ES-I3 (cell line): ENCODE data around the gene HEATR5B.

Experiments used
- H3K36me3 ChIP-seq: 2 replicates; pipeline ENCODE4 v1.6.1; 2013; ENCODE audit warnings: mild to moderate bottlenecking, low read length, control low read depth, moderate library complexity; ENCODE audit not compliant: insufficient read depth
- H3K4me1 ChIP-seq: 2 replicates; pipeline ENCODE4 v1.6.1; 2013; ENCODE audit warnings: mild to moderate bottlenecking, control low read depth, low read length; ENCODE audit not compliant: insufficient read depth
- H3K9ac ChIP-seq: 2 replicates; pipeline ENCODE4 v1.6.1; 2013; ENCODE audit warnings: low read depth, mild to moderate bottlenecking, low read length, moderate library complexity
- H3K9me3 ChIP-seq: 2 replicates; pipeline ENCODE4 v1.6.1; 2013; ENCODE audit warnings: mild to moderate bottlenecking, low read length, moderate library complexity; ENCODE audit not compliant: control insufficient read depth, insufficient read depth

HEATR5B gene

DNA sequence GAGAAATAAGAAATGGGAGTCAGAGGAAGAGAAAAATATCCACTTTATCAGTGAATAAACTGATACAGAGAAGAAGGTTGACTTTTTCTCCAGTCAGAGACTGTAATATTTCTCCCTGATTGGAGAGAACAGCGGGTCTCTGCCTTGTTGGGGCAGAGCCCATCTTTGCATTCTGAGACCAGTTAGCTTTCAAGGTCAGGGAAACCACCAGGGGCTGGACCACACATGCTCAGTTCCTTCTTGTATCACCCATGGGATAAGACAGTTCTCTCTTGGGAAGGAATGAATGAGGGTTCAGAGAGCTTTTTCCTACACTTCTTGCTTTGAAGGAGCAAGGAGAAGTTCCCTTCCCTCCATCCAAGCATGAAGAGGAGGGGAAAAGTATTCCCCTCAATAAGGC is 12.4 kb upstream of the HEATR5B start:
- peaks cover 3% of the 10 kb centered on the region; the same call in 1 of the 2 replicates for H3K36me3 ChIP-seq
- H3K4me1 ChIP-seq: no peaks in the 10 kb centered on the region
- H3K9ac ChIP-seq: no peak overlapping the region
- no peaks in the 10 kb centered on the region for H3K9me3 ChIP-seq

- H3K4me1 ChIP-seq: no peaks in the 10 kb centered on the region
- H3K9ac ChIP-seq: no peak overlapping the region
- no peaks in the 10 kb centered on the region for H3K9me3 ChIP-seq
- peaks cover 5% of the 10 kb centered on the region; the same call in 1 of the 2 replicates for H3K36me3 ChIP-seq
Measured at GRCh38 chr2:37091873-37092272, 7.7 kb upstream of the HEATR5B start.

DNA sequence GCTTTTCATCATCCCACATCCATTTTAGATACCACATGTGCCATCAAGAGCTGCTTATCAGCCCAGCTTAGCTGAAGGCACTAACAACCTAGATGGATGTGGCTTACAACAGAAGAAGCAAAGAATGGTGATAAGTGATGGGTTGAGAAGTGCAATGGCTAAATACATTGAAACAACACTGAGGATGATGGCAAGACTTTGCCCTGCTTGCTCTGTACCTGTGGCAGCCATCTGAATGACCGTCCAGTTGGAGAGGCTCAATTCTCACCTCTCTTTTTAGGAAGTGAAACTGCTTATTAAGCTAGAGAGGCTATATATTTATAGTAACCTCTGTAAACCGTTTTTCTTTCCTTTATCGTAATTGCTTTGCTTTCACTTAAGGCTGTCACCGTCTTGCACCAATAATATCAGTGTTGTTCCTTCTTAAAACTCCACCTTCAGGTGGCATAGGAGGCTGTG is 5.9 kb upstream of the HEATR5B start:
- Histone ChIP-seq H3K9me3 (no peaks in the 10 kb centered on the region), H3K36me3 (peaks cover 5% of the 10 kb centered on the region; the same call in 1 of the 2 replicates), H3K9ac (no peak overlapping the region), H3K4me1 (no peaks in the 10 kb centered on the region)

DNA sequence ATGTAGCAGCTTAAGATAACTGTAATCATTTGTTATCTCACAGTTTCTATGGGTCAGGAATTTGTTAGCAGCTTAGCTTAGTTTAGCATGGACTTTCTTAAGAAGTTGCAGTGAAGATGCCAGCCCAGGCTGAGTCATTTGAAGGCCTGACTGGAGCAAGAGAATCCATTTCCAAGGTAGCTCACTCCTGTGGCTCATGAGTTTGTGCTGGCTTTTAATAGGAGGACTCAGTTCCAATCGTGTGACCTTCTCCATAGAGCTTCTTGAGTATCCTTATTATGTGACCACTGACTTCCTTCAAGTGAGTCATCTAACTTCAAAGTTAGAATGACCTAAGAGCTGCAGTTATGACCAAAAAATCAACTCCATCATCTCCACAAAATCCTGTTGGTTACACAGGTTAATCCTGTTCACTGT is 1.6 kb upstream of the HEATR5B start:
- Histone ChIP-seq H3K36me3 (peaks cover 4% of the 10 kb centered on the region; the same call in 1 of the 2 replicates), H3K4me1 (no peaks in the 10 kb centered on the region), H3K9ac (no peak overlapping the region), H3K9me3 (no peaks in the 10 kb centered on the region)

GRCh38 chr2:37084797-37085196 is 625 bp upstream of the HEATR5B start:
- Histone ChIP-seq H3K9ac (peak overlapping the region; percentile 94; the same call in 1 of the 2 replicates), H3K36me3 (peaks cover 4% of the 10 kb centered on the region; the same call in 1 of the 2 replicates), H3K4me1 (no peaks in the 10 kb centered on the region), H3K9me3 (no peaks in the 10 kb centered on the region)

GRCh38 chr2:37080689-37081088 is 3.5 kb downstream of the HEATR5B start:
- H3K9ac ChIP-seq: no peak overlapping the region
- peaks cover 2% of the 10 kb centered on the region for H3K36me3 ChIP-seq

DNA sequence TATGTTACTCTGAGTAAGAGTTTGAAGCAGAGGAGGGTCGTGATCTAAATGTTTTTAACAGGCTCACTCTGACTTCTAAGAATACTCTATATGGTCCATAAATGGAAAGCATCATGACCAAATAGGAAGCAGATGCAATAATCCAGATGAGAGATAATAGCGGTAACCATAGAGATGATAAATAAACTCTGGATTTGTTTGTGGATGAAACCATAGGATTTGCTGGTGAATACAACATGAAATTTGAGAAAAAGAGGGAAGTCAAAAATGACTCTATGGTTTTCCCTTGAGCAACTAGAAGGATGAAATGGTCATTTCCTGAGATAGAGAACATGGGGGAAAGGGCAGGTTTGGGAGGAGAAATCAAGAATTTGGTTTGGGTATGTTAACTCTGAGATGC is 3.9 kb downstream of the HEATR5B start:
- peaks cover 2% of the 10 kb centered on the region for H3K36me3 ChIP-seq
- H3K9me3 ChIP-seq: no peaks in the 10 kb centered on the region
- no peaks in the 10 kb centered on the region for H3K4me1 ChIP-seq
- no peak overlapping the region for H3K9ac ChIP-seq

More at GRCh38 chr2:37080689-37081088, 3.5 kb downstream of the HEATR5B start:
- H3K9me3 ChIP-seq: no peaks in the 10 kb centered on the region
- H3K4me1 ChIP-seq: no peaks in the 10 kb centered on the region

- H3K9me3 ChIP-seq: no peaks in the 10 kb centered on the region
- peaks cover 3% of the 10 kb centered on the region for H3K36me3 ChIP-seq
- no peaks in the 10 kb centered on the region for H3K4me1 ChIP-seq
- H3K9ac ChIP-seq: no peak overlapping the region
Measured at GRCh38 chr2:37070931-37071330, 13.2 kb downstream of the HEATR5B start.

GRCh38 chr2:37068686-37069085 is 15.5 kb downstream of the HEATR5B start:
- H3K9ac ChIP-seq: no peak overlapping the region
- H3K36me3 ChIP-seq: peaks cover 3% of the 10 kb centered on the region
- no peaks in the 10 kb centered on the region for H3K4me1 ChIP-seq
- H3K9me3 ChIP-seq: no peaks in the 10 kb centered on the region

DNA sequence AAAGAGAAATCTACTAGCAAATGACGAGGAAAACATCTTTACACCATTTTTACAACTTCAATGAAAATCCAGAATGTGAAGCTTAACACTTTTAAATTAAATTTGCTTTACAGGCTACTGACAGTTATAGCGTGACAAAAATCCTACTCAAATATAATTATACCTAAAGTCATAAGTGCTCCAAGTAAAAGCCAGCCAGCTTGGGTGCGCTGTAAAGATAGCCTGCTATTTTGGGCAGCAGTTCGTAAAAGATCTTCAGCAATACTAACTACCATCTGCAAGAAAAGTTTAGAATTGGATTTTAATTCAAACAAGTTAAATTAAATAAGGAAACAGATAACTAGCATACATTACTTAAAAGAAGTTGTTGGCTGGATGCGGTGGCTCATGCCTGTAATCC is 22.4 kb downstream of the HEATR5B start:
- H3K4me1 ChIP-seq: no peaks in the 10 kb centered on the region
- H3K9ac ChIP-seq: no peak overlapping the region
- peaks cover 3% of the 10 kb centered on the region; the same call in 1 of the 2 replicates for H3K36me3 ChIP-seq
- H3K9me3 ChIP-seq: no peaks in the 10 kb centered on the region

DNA sequence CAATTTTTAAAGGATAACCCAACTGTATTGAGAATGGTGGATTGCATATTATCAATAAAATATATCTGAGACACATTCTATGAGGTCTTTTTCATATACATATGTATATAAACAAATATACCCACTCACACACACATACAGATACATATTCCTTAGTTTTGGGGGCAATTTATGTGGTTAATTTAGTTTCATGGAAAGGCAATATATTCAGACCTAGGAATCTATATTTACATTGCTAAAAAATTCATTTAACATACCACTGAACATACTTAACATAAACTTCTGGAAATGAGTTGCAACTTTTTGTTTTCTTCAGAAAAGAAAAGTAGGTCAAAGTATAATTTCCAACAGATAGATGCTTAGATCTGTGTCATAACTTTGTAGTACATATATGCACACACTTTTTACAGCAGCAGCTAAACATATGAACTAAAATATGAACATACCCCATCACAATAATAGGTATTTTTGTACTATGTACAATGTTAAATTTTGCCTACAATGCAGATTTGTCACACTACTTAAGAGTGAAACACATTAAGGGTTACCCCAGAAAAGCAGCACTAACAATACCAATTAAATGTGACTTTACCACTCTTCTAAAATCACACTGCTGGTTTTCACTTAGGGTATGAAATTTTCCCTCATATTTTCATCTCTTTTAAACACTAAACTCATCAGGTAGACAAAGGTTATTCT is 23.0 kb downstream of the HEATR5B start:
- Histone ChIP-seq H3K36me3 (peaks cover 2% of the 10 kb centered on the region; the same call in 1 of the 2 replicates), H3K9me3 (no peaks in the 10 kb centered on the region), H3K9ac (no peak overlapping the region), H3K4me1 (no peaks in the 10 kb centered on the region)

DNA sequence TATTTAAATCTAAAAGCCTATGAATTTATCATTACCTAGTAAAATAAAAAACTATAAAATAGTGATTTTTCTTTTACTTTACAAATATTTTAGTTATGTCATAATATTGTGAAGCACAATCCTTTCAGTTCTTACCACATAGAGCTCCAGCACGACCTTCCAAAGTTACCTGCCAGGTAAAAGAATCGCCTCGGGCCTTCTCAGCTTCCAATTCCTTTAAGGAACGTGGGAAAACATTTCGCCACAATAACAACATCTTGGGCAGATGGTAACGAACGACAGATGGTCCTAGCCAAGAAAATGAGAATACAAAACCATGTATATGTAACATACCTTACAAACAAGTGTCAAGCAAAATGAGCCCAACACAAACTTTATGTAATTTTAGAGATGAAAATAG is 23.7 kb downstream of the HEATR5B start:
- Histone ChIP-seq H3K4me1 (no peaks in the 10 kb centered on the region), H3K9me3 (no peaks in the 10 kb centered on the region), H3K9ac (no peak overlapping the region), H3K36me3 (peaks cover 2% of the 10 kb centered on the region; the same call in 1 of the 2 replicates)

DNA sequence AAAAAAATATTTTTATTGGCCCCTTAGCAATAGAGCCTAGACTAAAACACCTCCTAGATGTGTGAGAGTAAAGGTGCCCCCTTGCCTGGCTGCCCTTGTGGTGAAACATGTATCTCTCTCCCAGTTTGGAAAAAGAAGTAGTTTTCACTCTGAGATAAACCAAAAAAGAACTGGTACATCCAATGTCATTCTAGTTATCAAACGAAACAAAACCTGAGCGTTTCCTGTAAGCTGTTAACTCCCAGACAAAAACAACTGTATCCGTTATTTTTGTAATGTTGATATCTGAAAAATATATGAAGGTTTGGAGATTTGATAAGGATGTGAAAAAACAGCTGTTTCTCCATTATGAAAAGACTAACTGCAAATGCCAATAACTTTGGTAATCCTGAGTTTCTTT is 24.3 kb downstream of the HEATR5B start:
- Histone ChIP-seq H3K9me3 (no peaks in the 10 kb centered on the region), H3K36me3 (peaks cover 2% of the 10 kb centered on the region; the same call in 1 of the 2 replicates), H3K9ac (no peak overlapping the region), H3K4me1 (no peaks in the 10 kb centered on the region)

- H3K9me3 ChIP-seq: no peaks in the 10 kb centered on the region
Measured at GRCh38 chr2:37052600-37053332, 31.4 kb downstream of the HEATR5B start.

GRCh38 chr2:37039580-37039979 is 44.6 kb downstream of the HEATR5B start:
- Histone ChIP-seq H3K9me3 (no peaks in the 10 kb centered on the region), H3K36me3 (no peaks in the 10 kb centered on the region; the same call in 1 of the 2 replicates), H3K9ac (no peak overlapping the region), H3K4me1 (no peaks in the 10 kb centered on the region)

More at GRCh38 chr2:37052600-37053332, 31.4 kb downstream of the HEATR5B start:
- Histone ChIP-seq H3K36me3 (peaks cover 2% of the 10 kb centered on the region; the same call in 1 of the 2 replicates), H3K4me1 (no peaks in the 10 kb centered on the region), H3K9ac (no peak overlapping the region)
